Measurements from ENCODE around the gene FSD1.

FSD1 gene

GRCh38 chr19:4361152-4362046 is 57.0 kb downstream of the FSD1 start:
- DNase-seq (ENCODE audit: insufficient read length, low spot score) (no peak), FAIRE-seq (no peak)

- FAIRE-seq (no peak), DNase-seq (ENCODE audit: insufficient read length, low spot score) (no peak)
Observed at GRCh38 chr19:4362101-4362828, 57.9 kb downstream of the FSD1 start.

GRCh38 chr19:4362831-4363545 is 58.6 kb downstream of the FSD1 start:
- no peak for DNase-seq (ENCODE audit: insufficient read length, low spot score)
- FAIRE-seq = no peak

GRCh38 chr19:4363571-4364304 is 59.3 kb downstream of the FSD1 start:
- DNase-seq (ENCODE audit: insufficient read length, low spot score) = no peak
- no peak for FAIRE-seq

- FAIRE-seq = no peak
- no peak for DNase-seq (ENCODE audit: insufficient read length, low spot score)
Observed at GRCh38 chr19:4365341-4365740, 60.9 kb downstream of the FSD1 start.

GRCh38 chr19:4365791-4366665 is 61.6 kb downstream of the FSD1 start:
- no peak for FAIRE-seq

GRCh38 chr19:4366666-4367335 is 62.4 kb downstream of the FSD1 start:
- FAIRE-seq (no peak), DNase-seq (ENCODE audit: insufficient read length, low spot score) (no peak)

More at GRCh38 chr19:4365791-4366665, 61.6 kb downstream of the FSD1 start:
- no peak for DNase-seq (ENCODE audit: insufficient read length, low spot score)

- no peak for FAIRE-seq
- no peak for DNase-seq (ENCODE audit: insufficient read length, low spot score)
Observed at GRCh38 chr19:4367336-4367723, 62.9 kb downstream of the FSD1 start.

- DNase-seq (ENCODE audit: insufficient read length, low spot score) (no peak), FAIRE-seq (no peak)
Observed at GRCh38 chr19:4367781-4368127, 63.4 kb downstream of the FSD1 start.

- FAIRE-seq (no peak), DNase-seq (ENCODE audit: insufficient read length, low spot score) (no peak)
Observed at GRCh38 chr19:4368128-4368820, 63.9 kb downstream of the FSD1 start.

GRCh38 chr19:4369109-4369887 is 64.9 kb downstream of the FSD1 start:
- no peak for DNase-seq (ENCODE audit: insufficient read length, low spot score)
- FAIRE-seq = no peak

GRCh38 chr19:4369888-4370260 is 65.5 kb downstream of the FSD1 start:
- no peak for FAIRE-seq
- no peak for DNase-seq (ENCODE audit: insufficient read length, low spot score)

GRCh38 chr19:4370418-4371041 is 66.1 kb downstream of the FSD1 start:
- DNase-seq (ENCODE audit: insufficient read length, low spot score) (no peak), FAIRE-seq (no peak)

- no peak for DNase-seq (ENCODE audit: insufficient read length, low spot score)
- no peak for FAIRE-seq
Observed at GRCh38 chr19:4371247-4372164, 67.1 kb downstream of the FSD1 start.

GRCh38 chr19:4372165-4373012 is 68.0 kb downstream of the FSD1 start:
- DNase-seq (ENCODE audit: insufficient read length, low spot score) (no peak), FAIRE-seq (no peak)

GRCh38 chr19:4373013-4373367 is 68.6 kb downstream of the FSD1 start:
- DNase-seq (ENCODE audit: insufficient read length, low spot score) (no peak), FAIRE-seq (no peak)
